Neural progenitor cell (in vitro differentiated cells): ENCODE results near the gene ITPR1. TPM values are rescaled to one million over a fixed set of nuclear protein-coding genes. Genes with fewer than 3 reads are reported as not detected.

ENCODE experiments used
- DNase-seq: peaks from one replicate; pipeline ENCODE4 v3.0.0-alpha.2; 2016; ENCODE audit warnings: low spot score
- H2AFZ ChIP-seq: fragments of 200-600 bp; sonication (generic); replicated peaks from 2 replicates; pipeline ENCODE4 v1.6.1; 2016; ENCODE audit warnings: antibody characterized with exemption
- H3F3A ChIP-seq: fragments of 200-600 bp; sonication (generic); 2 replicates; pipeline ENCODE4 v1.6.1; 2016; ENCODE audit warnings: antibody characterized with exemption, low read depth
- H3K27ac ChIP-seq: fragments of 200-600 bp; sonication (generic); 2 replicates; pipeline ENCODE4 v1.5.1; 2016; ENCODE audit warnings: mild to moderate bottlenecking
- H3K27me3 ChIP-seq: fragments of 200-600 bp; sonication (generic); 2 replicates; pipeline ENCODE4 v1.6.1; 2016; ENCODE audit warnings: mild to moderate bottlenecking, moderate library complexity
- H3K36me3 ChIP-seq: fragments of 200-600 bp; sonication (generic); 2 replicates; pipeline ENCODE4 v1.5.1; 2016
- H3K4me1 ChIP-seq: fragments of 200-600 bp; sonication (generic); 2 replicates; pipeline ENCODE4 v1.6.1; 2016; ENCODE audit warnings: mixed run types
- H3K4me2 ChIP-seq: fragments of 200-600 bp; sonication (generic); 2 replicates; pipeline ENCODE4 v1.6.1; 2016
- H3K4me3 ChIP-seq: fragments of 200-600 bp; sonication (generic); 2 replicates; pipeline ENCODE4 v1.5.1; 2016
- H3K79me2 ChIP-seq: fragments of 200-600 bp; sonication (generic); 2 replicates; pipeline ENCODE4 v1.6.1; 2016; ENCODE audit warnings: low read depth
- H3K9ac ChIP-seq: fragments of 200-600 bp; sonication (generic); 2 replicates; pipeline ENCODE4 v1.6.1; 2016
- H3K9me3 ChIP-seq: fragments of 200-600 bp; sonication (generic); 2 replicates; pipeline ENCODE4 v1.5.1; 2016; ENCODE audit warnings: low read depth
- H4K20me1 ChIP-seq: fragments of 200-600 bp; sonication (generic); 2 replicates; pipeline ENCODE4 v1.6.1; 2016; ENCODE audit warnings: low read depth
- H3K27ac Mint-ChIP-seq: 3 replicates; pipeline ENCODE4 v1.8.0; 2021; ENCODE audit warnings: mixed read lengths
- H3K27me3 Mint-ChIP-seq: 2 replicates; pipeline ENCODE4 v1.8.0; 2022; ENCODE audit warnings: low read depth, mild to moderate bottlenecking, inconsistent platforms, moderate library complexity, mixed read lengths; ENCODE audit not compliant: insufficient read depth
- H3K36me3 Mint-ChIP-seq: 3 replicates; pipeline ENCODE4 v1.8.0; 2021; ENCODE audit warnings: mixed read lengths
- H3K4me1 Mint-ChIP-seq: 3 replicates; pipeline ENCODE4 v1.8.0; 2021; ENCODE audit warnings: mixed read lengths
- H3K4me3 Mint-ChIP-seq: 3 replicates; pipeline ENCODE4 v1.8.0; 2021; ENCODE audit warnings: mild to moderate bottlenecking, moderate library complexity, mixed read lengths
- H3K9me3 Mint-ChIP-seq: 3 replicates; pipeline ENCODE4 v1.8.0; 2020; ENCODE audit warnings: mixed read lengths
- CTCF ChIP-seq: fragments of 200-600 bp; sonication (generic); IDR thresholded peaks from 2 replicates; pipeline ENCODE4 v1.5.1; 2017; ENCODE audit warnings: antibody characterized with exemption, mild to moderate bottlenecking
- EZH2 ChIP-seq: fragments of 200-600 bp; sonication (generic); IDR thresholded peaks from 2 replicates; pipeline ENCODE4 v1.6.1; 2017; ENCODE audit warnings: antibody characterized with exemption, mild to moderate bottlenecking, moderate library complexity
- EZH2phosphoT487 ChIP-seq: fragments of 200-600 bp; sonication (generic); IDR thresholded peaks from 2 replicates; pipeline ENCODE4 v1.6.1; 2017; ENCODE audit warnings: antibody characterized with exemption
- total RNA-seq: library from RNA; depleted of rRNA; stranded (reverse); fragments of >200 nt; gene quantifications from 2 replicates; pipeline ENCODE4 v1.2.3, GENCODE V29; 2015; ENCODE audit warnings: low replicate concordance

ITPR1 gene
- total RNA-seq, 1 donor from 2014 or later, result 5.0 TPM

GRCh38 chr3:4841776-4842440 lies 348.8 kb downstream of the ITPR1 start:
- Histone ChIP-seq H3K9me3 (no peaks in the 10 kb centered on the region), H3K27ac (no peak overlapping the region), H3F3A (no peaks in the 10 kb centered on the region), H3K27me3 (no peaks in the 10 kb centered on the region), H3K9ac (no peak overlapping the region), H3K4me1 (no peaks in the 10 kb centered on the region), H3K4me3 (no peak overlapping the region), H4K20me1 (no peaks in the 10 kb centered on the region), H3K4me2 (no peak overlapping the region), H3K79me2 (no peaks in the 10 kb centered on the region), H2AFZ (no peak overlapping the region), H3K36me3 (no peaks in the 10 kb centered on the region)
- Mint-ChIP-seq H3K27me3 (peaks cover 2% of the 10 kb centered on the region), H3K9me3 (no peaks in the 10 kb centered on the region), H3K4me3 (no peak overlapping the region), H3K36me3 (no peaks in the 10 kb centered on the region), H3K4me1 (no peaks in the 10 kb centered on the region), H3K27ac (no peak overlapping the region)
- DNase-seq, result no peak
- no peak for TF ChIP-seq CTCF
- TF ChIP-seq EZH2phosphoT487, result no peak
- TF ChIP-seq EZH2, result no peak

- no peaks in the 10 kb centered on the region for H3K27me3 ChIP-seq
- H3K4me1 ChIP-seq, result no peaks in the 10 kb centered on the region
- no peak overlapping the region for H3K4me3 Mint-ChIP-seq
- H3F3A ChIP-seq, result no peaks in the 10 kb centered on the region
- H2AFZ ChIP-seq, result no peak overlapping the region
- H3K9me3 Mint-ChIP-seq, result no peaks in the 10 kb centered on the region
- peaks cover 9% of the 10 kb centered on the region for H3K4me1 Mint-ChIP-seq
- DNase-seq, result no peak
- TF ChIP-seq EZH2phosphoT487 (no peak), EZH2 (no peak), CTCF (no peak)
- H3K79me2 ChIP-seq, result no peaks in the 10 kb centered on the region
- no peak overlapping the region for H3K9ac ChIP-seq
- no peaks in the 10 kb centered on the region for H4K20me1 ChIP-seq
- no peak overlapping the region for H3K4me2 ChIP-seq
- H3K36me3 ChIP-seq, result no peaks in the 10 kb centered on the region
- H3K27ac ChIP-seq, result no peak overlapping the region
- H3K4me3 ChIP-seq, result no peak overlapping the region
- H3K9me3 ChIP-seq, result no peaks in the 10 kb centered on the region
- H3K36me3 Mint-ChIP-seq, result no peaks in the 10 kb centered on the region
- no peak overlapping the region for H3K27ac Mint-ChIP-seq
- H3K27me3 Mint-ChIP-seq, result peaks cover 2% of the 10 kb centered on the region
These were observed 350.5 kb downstream of the ITPR1 start for GRCh38 chr3:4843619-4844018.

GRCh38 chr3:4845882-4846281 lies 352.7 kb downstream of the ITPR1 start:
- H3K4me3 Mint-ChIP-seq, result no peak overlapping the region
- Histone ChIP-seq H3K4me1 (no peaks in the 10 kb centered on the region), H3K4me2 (no peak overlapping the region), H3K27me3 (no peaks in the 10 kb centered on the region), H3F3A (no peaks in the 10 kb centered on the region), H3K36me3 (no peaks in the 10 kb centered on the region), H3K79me2 (no peaks in the 10 kb centered on the region), H2AFZ (no peak overlapping the region), H3K4me3 (no peak overlapping the region), H3K9me3 (no peaks in the 10 kb centered on the region), H3K9ac (no peak overlapping the region), H3K27ac (no peak overlapping the region), H4K20me1 (no peaks in the 10 kb centered on the region)
- no peaks in the 10 kb centered on the region for H3K36me3 Mint-ChIP-seq
- peaks cover 9% of the 10 kb centered on the region for H3K4me1 Mint-ChIP-seq
- no peaks in the 10 kb centered on the region for H3K9me3 Mint-ChIP-seq
- H3K27ac Mint-ChIP-seq, result no peak overlapping the region
- no peaks in the 10 kb centered on the region for H3K27me3 Mint-ChIP-seq
- no peak for TF ChIP-seq EZH2
- no peak for TF ChIP-seq CTCF
- no peak for TF ChIP-seq EZH2phosphoT487
- no peak for DNase-seq
